ENCODE measurements around the gene ANKRD29.
"Not testable (repeated sequence)": the region's sequence is repeated elsewhere in the genome, so short reads cannot be mapped to it uniquely, and the experiment has no call there.

ANKRD29 gene

DNA sequence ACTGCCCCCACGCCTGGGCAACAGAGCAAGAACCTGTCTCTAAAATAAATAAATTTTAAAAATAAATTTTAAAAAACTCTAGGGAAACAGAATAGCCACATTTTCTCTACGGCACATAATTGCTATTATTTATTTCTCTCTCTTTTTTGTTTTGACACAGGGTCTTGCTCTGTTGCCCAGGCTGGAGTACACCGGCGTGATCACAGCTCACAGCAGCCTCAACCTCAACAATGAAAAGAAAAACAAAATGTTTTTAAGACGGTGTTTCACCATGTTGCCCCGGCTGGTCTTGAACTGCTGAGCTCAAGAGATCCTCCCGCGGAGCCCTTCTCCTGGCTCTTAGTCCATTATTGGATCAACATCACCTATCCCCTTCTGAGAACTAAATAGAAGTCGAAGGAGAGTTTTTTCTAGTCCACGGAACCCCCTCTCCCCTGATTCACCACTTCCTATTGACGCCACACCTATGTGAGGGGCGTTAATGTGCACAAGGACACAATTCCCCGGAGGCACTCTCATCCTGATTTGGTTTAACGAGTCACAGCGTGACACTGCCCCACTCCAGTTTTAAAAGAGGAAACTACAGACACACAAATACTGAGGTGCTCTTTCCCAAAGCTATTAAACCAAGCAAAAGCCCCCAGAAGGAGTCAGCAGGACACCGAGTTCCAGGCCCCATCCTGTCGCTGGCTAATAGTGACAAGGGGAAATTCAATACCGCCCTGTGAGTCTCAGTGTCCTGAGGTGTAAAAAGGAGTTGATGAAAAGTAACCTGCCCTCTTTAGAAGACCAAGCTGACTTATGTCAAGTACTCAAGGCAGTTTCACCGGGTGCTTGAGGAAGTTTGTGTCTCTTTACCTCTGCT is 77.5 kb downstream of the ANKRD29 start:
- peaks cover 14% of the 10 kb centered on the region for H3K27me3 Mint-ChIP-seq
- intact Hi-C loops (cut with micrococcal nuclease): no loop called here
- no peaks in the 10 kb centered on the region for H3K9me3 Mint-ChIP-seq
- peak overlapping the region; percentile 96 for H3K27ac Mint-ChIP-seq
- H3K4me1 Mint-ChIP-seq (ENCODE audit: low read depth): peaks cover 60% of the 10 kb centered on the region
- peak overlapping the region; percentile 89 for H3K4me3 Mint-ChIP-seq
- H3K36me3 Mint-ChIP-seq (ENCODE audit: low read depth): peaks cover 40% of the 10 kb centered on the region

DNA sequence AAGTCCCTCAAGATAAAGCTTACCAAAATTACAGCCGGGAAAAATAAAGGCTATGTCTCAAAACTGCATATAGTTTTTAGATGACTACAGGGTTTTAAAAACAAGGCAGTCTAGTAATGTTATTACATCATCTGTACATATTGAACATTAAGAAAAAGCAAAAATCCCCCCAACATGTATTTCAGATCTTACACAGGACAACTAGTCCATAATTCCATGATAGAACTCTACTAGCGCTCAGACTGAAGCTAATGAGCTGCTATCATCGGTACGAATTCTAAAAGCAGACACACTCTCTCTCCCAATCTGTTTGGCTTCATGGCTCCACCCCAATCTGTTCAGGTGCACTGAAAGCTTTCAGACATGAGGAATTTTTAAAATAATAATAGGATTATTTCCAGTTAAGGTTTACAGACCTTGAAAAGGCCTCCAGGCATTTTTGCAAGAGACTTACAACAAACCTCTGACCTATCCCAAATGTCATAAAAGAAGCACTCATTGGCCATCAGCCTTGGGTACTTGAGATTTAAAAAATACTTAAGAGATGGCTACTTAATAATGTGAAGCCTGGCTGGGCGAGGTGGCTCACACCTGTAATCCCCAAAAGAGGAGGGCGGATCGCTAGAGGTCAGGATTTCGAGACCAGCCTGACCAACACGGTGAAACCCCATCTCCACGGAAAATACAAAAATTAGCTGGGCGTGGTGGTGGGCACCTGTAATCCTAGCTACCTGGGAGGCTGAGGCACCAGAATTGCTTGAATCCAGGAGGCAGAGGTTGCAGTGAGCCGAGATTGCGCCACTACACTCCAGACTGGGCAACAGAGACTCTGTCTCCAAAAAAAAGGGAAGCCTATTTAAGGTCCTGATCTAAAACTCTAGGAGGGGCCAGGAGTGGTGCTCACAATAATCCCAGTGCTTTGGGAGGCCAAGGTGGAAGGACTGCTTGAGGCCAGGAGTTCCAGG is 78.4 kb downstream of the ANKRD29 start:
- Mint-ChIP-seq H3K4me3 (peak overlapping the region; percentile 44), H3K4me1 (ENCODE audit: low read depth) (peaks cover 69% of the 10 kb centered on the region), H3K27ac (no peak overlapping the region), H3K27me3 (peaks cover 13% of the 10 kb centered on the region), H3K9me3 (no peaks in the 10 kb centered on the region), H3K36me3 (ENCODE audit: low read depth) (peaks cover 42% of the 10 kb centered on the region)
- intact Hi-C loops (cut with micrococcal nuclease): no loop called here

DNA sequence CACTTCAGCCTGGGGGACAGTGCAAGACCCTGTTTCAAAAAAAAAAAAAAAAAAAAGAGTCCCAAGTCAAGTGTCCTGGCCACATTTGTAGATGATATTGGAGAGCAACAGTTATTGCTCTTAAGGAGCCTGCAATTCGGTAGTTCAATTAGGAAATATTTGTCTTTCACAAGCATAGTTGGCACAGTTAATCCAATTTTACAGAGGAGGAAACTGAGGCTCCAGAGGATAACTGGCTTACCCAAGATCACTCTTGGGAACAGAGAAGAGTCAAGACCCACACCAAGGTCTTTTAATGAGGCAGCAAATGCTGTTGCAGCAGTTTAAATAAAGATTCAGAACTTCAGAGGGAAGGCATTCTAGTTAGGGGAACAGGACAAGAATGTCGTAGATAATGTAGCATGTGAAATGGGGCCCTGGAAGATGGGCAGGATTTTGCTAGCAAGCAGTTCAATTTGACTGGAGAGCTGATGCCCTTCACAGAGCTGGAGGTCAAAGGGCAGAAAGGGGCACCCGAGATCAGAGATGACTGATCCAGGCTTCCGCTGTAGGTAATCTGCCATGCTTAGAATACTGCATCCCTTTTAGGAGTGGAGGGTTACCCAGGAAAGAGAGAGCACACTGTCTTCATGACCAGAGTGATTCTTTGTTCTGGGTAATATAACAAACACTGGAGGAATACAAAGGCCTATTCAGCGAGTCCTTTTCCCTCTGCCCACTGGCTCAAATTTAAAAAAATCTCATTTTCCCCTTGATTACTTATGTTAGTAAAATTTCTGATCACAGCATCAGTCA is 79.4 kb downstream of the ANKRD29 start:
- peaks cover 80% of the 10 kb centered on the region for H3K4me1 Mint-ChIP-seq (ENCODE audit: low read depth)
- H3K27ac Mint-ChIP-seq: no peak overlapping the region
- no peaks in the 10 kb centered on the region for H3K9me3 Mint-ChIP-seq
- intact Hi-C loops (cut with micrococcal nuclease): no loop called here
- H3K36me3 Mint-ChIP-seq (ENCODE audit: low read depth): peaks cover 51% of the 10 kb centered on the region
- H3K4me3 Mint-ChIP-seq: no peak overlapping the region
- peaks cover 5% of the 10 kb centered on the region for H3K27me3 Mint-ChIP-seq

DNA sequence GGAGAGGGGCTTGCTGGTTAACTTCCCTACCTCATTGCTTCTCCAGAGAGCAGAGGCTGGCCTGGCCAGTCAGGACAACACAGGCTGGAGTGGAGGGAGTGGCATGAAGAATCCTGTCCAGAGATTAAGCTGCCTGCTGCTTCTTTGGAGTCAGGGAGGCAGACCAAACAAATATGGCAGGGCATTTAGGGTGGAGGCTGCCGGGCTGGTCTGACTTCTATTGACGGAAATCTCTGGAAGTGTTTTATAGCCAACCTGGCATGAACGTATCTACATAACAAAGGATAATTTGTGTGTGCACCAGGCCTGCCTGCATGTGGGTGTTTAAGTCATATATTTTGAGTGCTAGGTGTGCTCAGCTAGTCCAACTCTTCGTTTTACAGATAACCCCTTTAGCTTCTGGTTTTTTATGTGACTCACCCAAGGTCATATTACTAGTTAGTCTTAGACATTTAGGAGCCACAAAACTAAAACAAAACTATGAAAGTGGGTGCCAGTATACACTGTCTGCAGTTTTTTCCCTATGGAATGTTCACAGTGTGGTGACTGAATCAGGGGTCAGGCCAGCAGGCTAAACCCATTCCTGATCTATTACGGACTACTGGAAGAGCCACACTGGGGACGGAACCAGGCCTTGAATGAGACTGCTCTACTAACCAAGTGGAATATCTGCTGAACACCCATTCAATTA is 81.9 kb downstream of the ANKRD29 start:
- peaks cover 60% of the 10 kb centered on the region for H3K36me3 Mint-ChIP-seq (ENCODE audit: low read depth)
- no peak overlapping the region for H3K27ac Mint-ChIP-seq
- intact Hi-C loops (cut with micrococcal nuclease): no loop called here
- H3K9me3 Mint-ChIP-seq: no peaks in the 10 kb centered on the region
- H3K4me3 Mint-ChIP-seq: no peak overlapping the region
- H3K27me3 Mint-ChIP-seq: peaks cover 3% of the 10 kb centered on the region
- peaks cover 81% of the 10 kb centered on the region for H3K4me1 Mint-ChIP-seq (ENCODE audit: low read depth)

- no peaks in the 10 kb centered on the region for H3K9me3 Mint-ChIP-seq
- H3K27ac Mint-ChIP-seq: peak overlapping the region; percentile 67
- H3K4me3 Mint-ChIP-seq: peak overlapping the region; percentile 56
- intact Hi-C loops (cut with micrococcal nuclease): loop anchor here (5.0 kb wide), 1 partner anchor 37 kb away; no protein-coding TSS in a partner anchor
- peaks cover 66% of the 10 kb centered on the region for H3K36me3 Mint-ChIP-seq (ENCODE audit: low read depth)
- H3K4me1 Mint-ChIP-seq (ENCODE audit: low read depth): peaks cover 77% of the 10 kb centered on the region
- H3K27me3 Mint-ChIP-seq: peaks cover 3% of the 10 kb centered on the region
Observed at GRCh38 chr18:23578891-23579653, 83.6 kb downstream of the ANKRD29 start.

GRCh38 chr18:23578067-23578701 is 84.5 kb downstream of the ANKRD29 start:
- Mint-ChIP-seq H3K36me3 (ENCODE audit: low read depth) (peaks cover 64% of the 10 kb centered on the region), H3K4me1 (ENCODE audit: low read depth) (peaks cover 77% of the 10 kb centered on the region), H3K27ac (peak overlapping the region; percentile 67), H3K9me3 (no peaks in the 10 kb centered on the region), H3K4me3 (peak overlapping the region; percentile 56), H3K27me3 (peaks cover 3% of the 10 kb centered on the region)
- intact Hi-C loops (cut with micrococcal nuclease): loop anchor here (5.0 kb wide), 1 partner anchor 36 kb away; no protein-coding TSS in a partner anchor

- Mint-ChIP-seq H3K36me3 (ENCODE audit: low read depth) (peaks cover 60% of the 10 kb centered on the region), H3K4me1 (ENCODE audit: low read depth) (peaks cover 71% of the 10 kb centered on the region)
- H3K9me3 Mint-ChIP-seq, H3K27ac Mint-ChIP-seq, H3K27me3 Mint-ChIP-seq, H3K4me3 Mint-ChIP-seq: not testable (repeated sequence)
- intact Hi-C loops (cut with micrococcal nuclease): loop anchor here (5.0 kb wide), 1 partner anchor 35 kb away; no protein-coding TSS in a partner anchor
Observed at GRCh38 chr18:23577521-23577920, 85.2 kb downstream of the ANKRD29 start.

DNA sequence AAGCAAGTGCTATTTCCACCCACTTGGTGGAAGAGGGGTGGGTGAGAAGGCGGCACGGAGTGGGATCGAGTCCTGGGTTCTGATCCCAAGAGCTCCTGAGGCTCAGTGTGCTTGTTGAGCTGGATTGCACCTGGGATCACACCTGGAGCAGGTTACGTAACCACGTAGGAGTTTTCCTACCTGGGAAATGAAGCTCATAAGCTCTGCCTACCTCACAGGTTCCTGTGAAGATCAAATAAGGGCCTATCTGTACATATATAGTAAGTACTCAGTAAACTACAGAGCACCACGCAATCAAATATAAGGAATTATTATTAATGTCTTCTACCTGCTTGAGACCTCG is 87.4 kb downstream of the ANKRD29 start:
- H3K36me3 Mint-ChIP-seq (ENCODE audit: low read depth): peaks cover 57% of the 10 kb centered on the region
- no peaks in the 10 kb centered on the region for H3K27me3 Mint-ChIP-seq
- H3K9me3 Mint-ChIP-seq: no peaks in the 10 kb centered on the region
- no peak overlapping the region for H3K4me3 Mint-ChIP-seq
- peaks cover 52% of the 10 kb centered on the region for H3K4me1 Mint-ChIP-seq (ENCODE audit: low read depth)
- intact Hi-C loops (cut with micrococcal nuclease): loop anchor here (5.0 kb wide), 1 partner anchor 33 kb away; no protein-coding TSS in a partner anchor
- peak overlapping the region; percentile 71 for H3K27ac Mint-ChIP-seq

DNA sequence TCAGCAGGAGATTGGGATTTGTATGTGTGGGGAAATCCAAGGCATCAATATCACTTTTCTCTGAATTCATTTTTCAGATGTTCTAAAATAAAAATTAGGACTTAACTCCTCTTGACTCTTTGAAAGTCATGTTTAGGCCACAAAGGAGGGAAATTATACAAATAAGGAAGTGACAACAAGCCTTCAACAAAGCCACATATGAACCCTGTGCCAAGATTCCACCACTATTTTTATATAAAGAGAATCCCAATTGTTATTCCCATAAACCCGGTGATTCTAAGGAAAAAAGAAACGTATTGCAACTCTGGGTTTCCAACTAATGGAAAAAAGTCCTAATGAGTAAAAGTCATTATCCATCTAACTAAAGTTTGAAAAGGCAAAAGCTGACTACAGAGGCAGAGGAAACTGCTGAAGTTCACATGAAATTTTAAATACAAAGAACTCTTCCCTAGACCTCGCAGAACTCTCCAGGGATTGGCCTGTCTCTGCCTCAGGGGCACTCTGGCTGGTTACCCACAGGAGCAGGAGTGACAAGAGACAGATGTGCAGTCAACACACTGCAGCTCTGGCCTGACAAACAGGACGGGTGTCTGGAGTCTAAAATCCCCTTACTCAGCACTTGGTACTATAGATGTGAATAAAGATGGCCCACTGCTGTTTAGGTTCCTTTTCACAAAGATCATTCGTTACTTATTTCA is 88.0 kb downstream of the ANKRD29 start:
- peaks cover 60% of the 10 kb centered on the region for H3K36me3 Mint-ChIP-seq (ENCODE audit: low read depth)
- H3K27ac Mint-ChIP-seq: peak overlapping the region; percentile 71
- H3K4me3 Mint-ChIP-seq: no peak overlapping the region
- H3K27me3 Mint-ChIP-seq: no peaks in the 10 kb centered on the region
- intact Hi-C loops (cut with micrococcal nuclease): loop anchor here (5.0 kb wide), 1 partner anchor 32 kb away; no protein-coding TSS in a partner anchor
- H3K4me1 Mint-ChIP-seq (ENCODE audit: low read depth): peaks cover 47% of the 10 kb centered on the region
- no peaks in the 10 kb centered on the region for H3K9me3 Mint-ChIP-seq

DNA sequence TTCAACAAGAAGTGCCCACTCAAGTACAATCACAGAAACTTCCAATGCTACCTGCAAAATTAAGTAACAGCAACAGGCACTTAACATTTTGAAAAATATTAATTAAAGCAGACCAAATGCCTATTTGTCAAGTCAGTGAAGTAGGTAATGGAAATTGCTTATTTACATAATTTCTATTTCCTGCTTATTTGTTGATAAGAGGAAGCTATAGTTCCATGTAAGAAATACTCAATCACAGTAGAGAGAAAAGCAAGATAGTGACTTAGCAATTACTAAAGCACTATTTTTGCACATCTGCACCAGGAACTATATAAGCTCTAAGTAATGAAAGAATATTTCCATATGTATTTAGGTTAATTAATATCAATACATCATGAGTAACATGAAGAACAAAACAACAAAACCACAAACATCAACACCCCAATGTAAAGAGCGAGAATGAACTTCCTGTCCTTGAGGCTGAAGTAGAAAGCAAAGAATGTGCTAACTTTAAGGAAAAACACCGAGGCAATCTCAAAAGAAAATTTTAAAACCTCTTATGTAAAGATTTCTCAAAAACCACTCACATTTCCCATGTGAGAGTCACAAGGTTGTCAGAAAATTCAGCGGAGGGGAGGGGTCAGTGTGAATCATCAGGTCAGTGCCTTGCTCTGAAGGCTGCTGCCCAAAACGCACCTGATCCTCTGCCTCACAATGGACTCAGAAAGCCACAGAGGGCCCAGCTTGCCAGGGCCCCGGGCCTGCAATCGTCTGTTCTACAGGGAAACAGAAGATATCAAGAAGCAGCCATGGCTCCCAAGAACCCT is 88.9 kb downstream of the ANKRD29 start:
- intact Hi-C loops (cut with micrococcal nuclease): no loop called here
- H3K36me3 Mint-ChIP-seq (ENCODE audit: low read depth): peaks cover 65% of the 10 kb centered on the region
- peak overlapping the region; percentile 71 for H3K27ac Mint-ChIP-seq
- H3K27me3 Mint-ChIP-seq: no peaks in the 10 kb centered on the region
- H3K9me3 Mint-ChIP-seq: no peaks in the 10 kb centered on the region
- H3K4me1 Mint-ChIP-seq (ENCODE audit: low read depth): peaks cover 37% of the 10 kb centered on the region
- H3K4me3 Mint-ChIP-seq: peak overlapping the region; percentile 9

GRCh38 chr18:23573020-23573419 is 89.7 kb downstream of the ANKRD29 start:
- peak overlapping the region; percentile 71 for H3K27ac Mint-ChIP-seq
- no peak overlapping the region for H3K4me3 Mint-ChIP-seq
- H3K36me3 Mint-ChIP-seq (ENCODE audit: low read depth): peaks cover 66% of the 10 kb centered on the region
- H3K4me1 Mint-ChIP-seq (ENCODE audit: low read depth): peaks cover 29% of the 10 kb centered on the region
- H3K9me3 Mint-ChIP-seq: no peaks in the 10 kb centered on the region
- intact Hi-C loops (cut with micrococcal nuclease): no loop called here
- H3K27me3 Mint-ChIP-seq: no peaks in the 10 kb centered on the region

Measured in dendritic cell treated with granulocyte-macrophage colony-stimulating factor and Interleukin-4, amounts not matched to agents 40 ng/mL and 50 ng/mL, for 4 days (primary cell).